H9 (cell line): Measurements from ENCODE around the gene CNTN3. TPM values are rescaled to one million over a fixed set of nuclear protein-coding genes. Genes with fewer than 3 reads are reported as not detected.

Source experiments
- DNase-seq: peaks from one replicate; pipeline ENCODE4 v3.0.0-alpha.2; 2017
- H2AFZ ChIP-seq: one replicate; pipeline ENCODE4 v1.6.1; 2013; ENCODE audit warnings: mild to moderate bottlenecking, low read length, control low read depth, moderate library complexity
- H2AK5ac ChIP-seq: 2 replicates; pipeline ENCODE4 v1.6.1; 2013; ENCODE audit warnings: low read length, control low read depth, mixed read lengths; ENCODE audit not compliant: insufficient read length
- H2BK120ac ChIP-seq: one replicate; pipeline ENCODE4 v1.6.1; 2013; ENCODE audit warnings: low read depth, mild to moderate bottlenecking, low read length, control low read depth, inconsistent platforms; ENCODE audit not compliant: poor library complexity, severe bottlenecking
- H2BK12ac ChIP-seq: 2 replicates; pipeline ENCODE4 v1.6.1; 2013; ENCODE audit warnings: low read length, control low read depth, mixed read lengths, low read depth; ENCODE audit not compliant: insufficient read length
- H2BK15ac ChIP-seq: 2 replicates; pipeline ENCODE4 v1.6.1; 2013; ENCODE audit warnings: low read depth, low read length, control low read depth
- H2BK20ac ChIP-seq: one replicate; pipeline ENCODE4 v1.6.1; 2013; ENCODE audit warnings: low read depth, mild to moderate bottlenecking, low read length, control low read depth, inconsistent platforms; ENCODE audit not compliant: poor library complexity, severe bottlenecking
- H2BK5ac ChIP-seq: 2 replicates; pipeline ENCODE4 v1.6.1; 2013; ENCODE audit warnings: low read length, control low read depth, mixed read lengths; ENCODE audit not compliant: insufficient read length
- H3K14ac ChIP-seq: 2 replicates; pipeline ENCODE4 v1.6.1; 2013; ENCODE audit warnings: low read length, control low read depth; ENCODE audit not compliant: insufficient read depth
- H3K18ac ChIP-seq: 2 replicates; pipeline ENCODE4 v1.6.1; 2013; ENCODE audit warnings: low read depth, mild to moderate bottlenecking, mixed read lengths, low read length, control low read depth; ENCODE audit not compliant: insufficient read length
- H3K23ac ChIP-seq: 2 replicates; pipeline ENCODE4 v1.6.1; 2013; ENCODE audit warnings: low read length, control low read depth, mixed read lengths, low read depth; ENCODE audit not compliant: insufficient read length
- H3K23me2 ChIP-seq: 2 replicates; pipeline ENCODE4 v1.6.1; 2013; ENCODE audit warnings: low read depth, mild to moderate bottlenecking, mixed read lengths, low read length, control low read depth; ENCODE audit not compliant: insufficient read length, poor library complexity, severe bottlenecking
- H3K27ac ChIP-seq: 2 replicates; pipeline ENCODE4 v1.5.1; 2013; ENCODE audit warnings: low read length, control low read depth, mixed read lengths, low read depth; ENCODE audit not compliant: insufficient read length
- H3K27me3 ChIP-seq: 2 replicates; pipeline ENCODE4 v1.6.1; 2013; ENCODE audit warnings: low read length, control low read depth, inconsistent platforms; ENCODE audit not compliant: insufficient read depth
- H3K4ac ChIP-seq: 2 replicates; pipeline ENCODE4 v1.6.1; 2013; ENCODE audit warnings: low read depth, mild to moderate bottlenecking, control low read depth, inconsistent platforms, low read length, moderate library complexity
- H3K4me1 ChIP-seq: 2 replicates; pipeline ENCODE4 v1.6.1; 2013; ENCODE audit warnings: low read length, control low read depth, inconsistent platforms; ENCODE audit not compliant: insufficient read depth
- H3K4me2 ChIP-seq: 2 replicates; pipeline ENCODE4 v1.6.1; 2013; ENCODE audit warnings: low read length, control low read depth, mixed read lengths; ENCODE audit not compliant: insufficient read length, insufficient read depth
- H3K56ac ChIP-seq: 2 replicates; pipeline ENCODE4 v1.6.1; 2013; ENCODE audit warnings: low read depth, mild to moderate bottlenecking, mixed read lengths, low read length, control low read depth; ENCODE audit not compliant: insufficient read length
- H3K79me1 ChIP-seq: 2 replicates; pipeline ENCODE4 v1.6.1; 2013; ENCODE audit warnings: low read depth, mild to moderate bottlenecking, moderate library complexity, low read length, control low read depth, inconsistent platforms; ENCODE audit not compliant: insufficient read depth, poor library complexity, severe bottlenecking
- H3K79me2 ChIP-seq: 2 replicates; pipeline ENCODE4 v1.6.1; 2013; ENCODE audit warnings: low read length, control low read depth, inconsistent platforms; ENCODE audit not compliant: insufficient read depth
- H3K9ac ChIP-seq: 2 replicates; pipeline ENCODE4 v1.6.1; 2013; ENCODE audit warnings: low read length, control low read depth, mixed read lengths; ENCODE audit not compliant: insufficient read length; ENCODE audit errors: extremely low read depth
- H3K9me3 ChIP-seq: one replicate; pipeline ENCODE4 v1.6.1; 2013; ENCODE audit warnings: low read depth, low read length, inconsistent platforms; ENCODE audit not compliant: control insufficient read depth
- H3T11ph ChIP-seq: one replicate; pipeline ENCODE4 v1.6.1; 2013; ENCODE audit warnings: mild to moderate bottlenecking, low read length, control low read depth, inconsistent platforms
- H4K20me1 ChIP-seq: one replicate; pipeline ENCODE4 v1.6.1; 2013; ENCODE audit not compliant: control insufficient read depth, insufficient read length, insufficient read depth
- H4K5ac ChIP-seq: 2 replicates; pipeline ENCODE4 v1.6.1; 2013; ENCODE audit warnings: low read depth, mild to moderate bottlenecking, mixed read lengths, low read length, control low read depth; ENCODE audit not compliant: insufficient read length
- H4K8ac ChIP-seq: replicated peaks from 2 replicates; pipeline ENCODE4 v1.6.1; 2013; ENCODE audit warnings: low read length, control low read depth, mixed read lengths, low read depth; ENCODE audit not compliant: insufficient read length
- H4K91ac ChIP-seq: 2 replicates; pipeline ENCODE4 v1.6.1; 2013; ENCODE audit warnings: low read depth, mild to moderate bottlenecking, moderate library complexity, mixed read lengths, low read length, control low read depth; ENCODE audit not compliant: insufficient read length
- H3K27ac Mint-ChIP-seq, 3 experiments: 2 replicates in 2 of 3; 3 replicates in 1 of 3; pipeline ENCODE4 v1.8.0; 2020 to 2021; ENCODE audit warnings: mixed read lengths in 3 of 3, mild to moderate bottlenecking in 1 of 3, moderate library complexity in 1 of 3
- H3K27me3 Mint-ChIP-seq: 2 replicates; pipeline ENCODE4 v1.8.0; 2021; ENCODE audit warnings: low read depth, mild to moderate bottlenecking, moderate library complexity, mixed read lengths
- H3K36me3 Mint-ChIP-seq, 3 experiments: 2 replicates in 2 of 3; 3 replicates in 1 of 3; pipeline ENCODE4 v1.8.0; 2020 to 2021; ENCODE audit warnings: low read depth in 3 of 3, mixed read lengths in 3 of 3; ENCODE audit not compliant: insufficient read depth in 1 of 3
- H3K4me1 Mint-ChIP-seq, 2 experiments: 2 replicates each; pipeline ENCODE4 v1.8.0; 2020; ENCODE audit warnings: mixed read lengths in 2 of 2
- H3K4me3 Mint-ChIP-seq, 2 experiments: 2 replicates in 1 of 2; 3 replicates in 1 of 2; pipeline ENCODE4 v1.8.0; 2020 to 2021; ENCODE audit warnings: mild to moderate bottlenecking in 2 of 2, mixed read lengths in 2 of 2, moderate library complexity in 1 of 2
- H3K9me3 Mint-ChIP-seq, 2 experiments: 2 replicates in 1 of 2; 3 replicates in 1 of 2; pipeline ENCODE4 v1.8.0; 2020; ENCODE audit warnings: mild to moderate bottlenecking in 2 of 2, mixed read lengths in 2 of 2, moderate library complexity in 1 of 2
- WGBS: extraction: QIAGEN DNeasy Blood & Tissue Kit; methylation state at CpG from one replicate; pipeline ENCODE4 v1.1.7; 2013; ENCODE audit warnings: missing lambda C conversion rate, low lambda C conversion rate, mixed read lengths; ENCODE audit not compliant: insufficient read length; ENCODE audit errors: extremely low coverage; 5-methylcytosine and 5-hydroxymethylcytosine counted together
- total RNA-seq: library from RNA; stranded (reverse); gene quantifications from 2 replicates; pipeline ENCODE4 v1.2.1, GENCODE V29; 2021
- TF ChIP-seq, protein P1 (sequence below): fragments of 200-600 bp; sonication (generic); conservative IDR thresholded peaks from 3 replicates; pipeline ENCODE4 v1.8.0; 2021; ENCODE audit warnings: antibody characterized with exemption, mild to moderate bottlenecking

The CNTN3 gene
- total RNA-seq, 1 experiment from 2014 or later = not detected

DNA sequence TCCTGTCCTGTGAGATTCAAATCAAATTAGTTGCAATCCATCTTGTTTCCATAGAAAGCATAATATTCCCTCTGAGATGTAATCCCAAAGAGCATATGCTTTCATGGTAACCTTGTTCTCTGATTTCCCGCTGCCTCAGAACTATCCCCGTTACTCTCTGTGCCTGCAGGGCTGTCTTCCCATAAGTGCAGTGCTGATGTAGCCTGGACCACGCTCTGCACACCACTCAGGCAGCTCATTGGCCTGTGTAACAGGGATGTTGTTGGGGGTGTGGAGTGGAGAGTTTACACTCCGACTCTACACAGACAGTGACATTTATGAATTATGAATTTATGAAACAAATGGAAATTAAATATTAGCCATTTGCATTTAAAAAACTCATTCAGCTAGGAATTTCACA, 33.6 kb upstream of the CNTN3 start:
- H4K20me1 ChIP-seq = no peaks in the 10 kb centered on the region
- H2BK12ac ChIP-seq = no peak overlapping the region
- H3T11ph ChIP-seq = no peak overlapping the region
- no CpG with 5 or more reads among the region's 4 CpGs for WGBS
- no peak overlapping the region for H3K56ac ChIP-seq
- no peak overlapping the region for H3K27ac ChIP-seq
- no peaks in the 10 kb centered on the region for H3K27me3 ChIP-seq
- H3K4me1 Mint-ChIP-seq = no peaks in the 10 kb centered on the region
- H3K27ac Mint-ChIP-seq = no peak overlapping the region
- TF ChIP-seq, protein P1, sequence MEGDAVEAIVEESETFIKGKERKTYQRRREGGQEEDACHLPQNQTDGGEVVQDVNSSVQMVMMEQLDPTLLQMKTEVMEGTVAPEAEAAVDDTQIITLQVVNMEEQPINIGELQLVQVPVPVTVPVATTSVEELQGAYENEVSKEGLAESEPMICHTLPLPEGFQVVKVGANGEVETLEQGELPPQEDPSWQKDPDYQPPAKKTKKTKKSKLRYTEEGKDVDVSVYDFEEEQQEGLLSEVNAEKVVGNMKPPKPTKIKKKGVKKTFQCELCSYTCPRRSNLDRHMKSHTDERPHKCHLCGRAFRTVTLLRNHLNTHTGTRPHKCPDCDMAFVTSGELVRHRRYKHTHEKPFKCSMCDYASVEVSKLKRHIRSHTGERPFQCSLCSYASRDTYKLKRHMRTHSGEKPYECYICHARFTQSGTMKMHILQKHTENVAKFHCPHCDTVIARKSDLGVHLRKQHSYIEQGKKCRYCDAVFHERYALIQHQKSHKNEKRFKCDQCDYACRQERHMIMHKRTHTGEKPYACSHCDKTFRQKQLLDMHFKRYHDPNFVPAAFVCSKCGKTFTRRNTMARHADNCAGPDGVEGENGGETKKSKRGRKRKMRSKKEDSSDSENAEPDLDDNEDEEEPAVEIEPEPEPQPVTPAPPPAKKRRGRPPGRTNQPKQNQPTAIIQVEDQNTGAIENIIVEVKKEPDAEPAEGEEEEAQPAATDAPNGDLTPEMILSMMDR = no peak
- H3K36me3 Mint-ChIP-seq = no peaks in the 10 kb centered on the region
- no peak overlapping the region for H2BK15ac ChIP-seq
- H3K79me2 ChIP-seq = no peaks in the 10 kb centered on the region
- H2AFZ ChIP-seq = no peak overlapping the region
- no peak overlapping the region for H4K91ac ChIP-seq
- H3K4me3 Mint-ChIP-seq = no peak overlapping the region
- peaks cover 1% of the 10 kb centered on the region; the same call in 1 of the 2 replicates for H3K27me3 Mint-ChIP-seq
- H3K23ac ChIP-seq = no peak overlapping the region
- H4K5ac ChIP-seq = no peak overlapping the region
- H3K4me1 ChIP-seq = no peaks in the 10 kb centered on the region
- H3K9ac ChIP-seq = no peak overlapping the region
- H3K4me2 ChIP-seq = no peak overlapping the region
- no peak overlapping the region for H2BK120ac ChIP-seq
- no peak overlapping the region for H3K18ac ChIP-seq
- H2BK5ac ChIP-seq = no peak overlapping the region
- H3K23me2 ChIP-seq = no peaks in the 10 kb centered on the region
- H2BK20ac ChIP-seq = no peak overlapping the region
- no peaks in the 10 kb centered on the region for H3K9me3 ChIP-seq
- H2AK5ac ChIP-seq = no peak overlapping the region
- H3K9me3 Mint-ChIP-seq = no peaks in the 10 kb centered on the region
- no peak overlapping the region for H3K4ac ChIP-seq
- DNase-seq = no peak
- H4K8ac ChIP-seq = no peak overlapping the region
- no peaks in the 10 kb centered on the region for H3K79me1 ChIP-seq
- H3K14ac ChIP-seq = no peak overlapping the region; the same call in 1 of the 2 replicates
